NCI-H187 treated with DMSO at 0.1 percent for 48 hours (cell line): ENCODE data around the gene HOTAIR.

Source experiments
- DNase-seq: peaks from one replicate; lab custom pipeline; 2025; lab: John Stamatoyannopoulos, UW

Gene HOTAIR

DNA sequence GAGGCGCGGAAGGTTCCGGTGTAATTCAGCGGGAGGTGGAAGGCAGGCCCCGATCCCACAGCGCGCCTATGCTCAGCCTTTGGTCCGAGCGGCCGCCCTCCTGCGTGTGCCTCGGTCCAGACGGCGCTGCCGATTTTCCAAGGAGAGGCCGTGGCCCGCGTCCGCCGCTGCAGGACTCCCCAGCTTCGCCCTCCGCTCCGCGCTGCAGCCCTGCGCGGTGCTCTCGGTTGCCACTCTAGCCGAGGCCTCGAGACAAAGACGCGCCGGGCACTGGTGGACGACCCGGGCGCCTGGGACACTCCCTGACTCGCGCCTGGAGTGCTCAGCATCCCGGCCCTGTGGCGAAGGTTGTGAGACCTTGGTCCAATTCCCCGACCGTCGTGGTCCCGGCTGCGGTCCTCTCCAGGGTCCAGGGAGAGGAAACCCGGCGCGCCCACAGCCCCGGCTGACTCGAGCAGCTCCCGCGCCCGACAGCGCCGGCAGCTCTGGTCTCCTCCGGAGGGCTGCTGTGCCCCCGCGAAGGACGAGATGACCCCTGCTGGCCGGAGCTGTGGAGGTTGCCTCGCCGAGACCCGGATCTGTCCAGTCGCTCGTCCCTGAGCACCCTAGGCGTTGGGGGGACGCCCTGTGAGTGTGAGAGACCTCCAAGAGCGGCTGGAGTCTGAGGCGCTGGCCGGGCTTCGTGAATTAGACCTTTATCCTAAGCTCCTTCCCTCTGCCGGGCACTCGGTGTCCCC, 13.6 kb downstream of the HOTAIR start:
- DNase-seq, result no peak

DNA sequence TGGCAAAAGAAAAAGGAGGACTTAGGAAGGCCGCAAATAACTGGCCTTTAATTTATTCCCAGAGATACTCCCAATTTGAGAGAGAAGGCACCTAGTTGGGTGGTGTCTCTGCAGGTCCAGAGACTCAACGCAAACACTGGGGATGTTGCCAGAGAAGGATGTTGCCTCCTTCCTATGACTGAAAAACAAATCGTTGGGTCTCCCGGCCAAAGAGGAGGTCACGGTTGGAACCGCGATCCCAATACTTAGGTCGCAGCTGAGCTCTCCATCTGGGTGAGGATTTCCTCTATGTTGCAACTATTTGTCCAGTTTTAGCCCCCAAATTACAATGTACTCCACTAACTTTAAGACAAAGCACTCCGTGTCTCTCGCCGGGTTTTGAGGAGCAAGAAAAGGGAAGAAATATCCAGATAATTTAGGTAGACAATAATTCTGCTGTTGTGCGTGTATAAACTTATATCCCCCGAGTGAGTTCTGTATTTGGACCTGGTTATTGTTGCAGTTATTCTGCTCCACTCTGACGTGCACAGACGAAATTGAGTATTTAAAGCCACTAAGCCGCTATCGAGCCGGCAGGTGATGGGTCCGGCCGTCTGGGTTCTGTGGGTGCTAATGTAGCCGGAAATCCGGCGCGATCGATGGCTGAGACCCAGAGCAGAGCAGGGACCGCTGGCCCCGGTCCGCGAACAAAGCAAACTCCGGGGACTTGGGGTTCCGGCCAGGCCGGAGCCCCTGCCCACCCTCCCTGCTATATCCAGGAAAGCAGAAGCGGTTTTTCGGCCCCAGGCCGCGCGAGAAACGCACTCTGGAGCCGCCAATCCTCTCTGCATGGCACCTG, 14.3 kb downstream of the HOTAIR start:
- no peak for DNase-seq

- DNase-seq, result no peak
Measured at GRCh38 chr12:53959314-53959713, 15.4 kb downstream of the HOTAIR start.

- DNase-seq, result no peak
Measured at GRCh38 chr12:53958128-53958527, 16.6 kb downstream of the HOTAIR start.

GRCh38 chr12:53956914-53957536, 17.7 kb downstream of the HOTAIR start:
- no peak for DNase-seq

GRCh38 chr12:53956251-53956887, 18.4 kb downstream of the HOTAIR start:
- no peak for DNase-seq

DNA sequence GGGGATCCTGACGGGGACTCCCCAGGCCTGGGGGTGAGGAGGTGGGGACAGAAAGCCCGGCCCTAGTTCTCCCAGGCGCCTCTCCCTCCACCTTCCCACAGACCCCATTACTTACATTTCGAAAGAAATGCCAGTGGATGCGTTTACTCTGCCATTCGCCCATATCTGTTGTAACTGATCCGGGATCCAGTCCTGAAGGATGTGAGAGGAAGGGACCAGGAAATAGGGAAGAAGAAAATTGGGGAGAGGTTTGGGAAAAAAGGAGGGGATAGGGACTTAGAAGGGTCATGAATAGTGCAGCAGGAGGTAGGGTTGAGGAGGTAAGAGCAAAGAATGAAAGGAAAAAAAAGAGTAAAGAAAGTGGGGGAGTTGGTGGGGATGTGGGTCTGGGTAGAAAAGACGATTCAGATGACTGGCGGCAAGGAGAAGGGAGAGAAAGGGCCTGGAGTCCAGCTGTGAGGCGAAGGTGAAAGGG, 18.9 kb downstream of the HOTAIR start:
- no peak for DNase-seq

DNA sequence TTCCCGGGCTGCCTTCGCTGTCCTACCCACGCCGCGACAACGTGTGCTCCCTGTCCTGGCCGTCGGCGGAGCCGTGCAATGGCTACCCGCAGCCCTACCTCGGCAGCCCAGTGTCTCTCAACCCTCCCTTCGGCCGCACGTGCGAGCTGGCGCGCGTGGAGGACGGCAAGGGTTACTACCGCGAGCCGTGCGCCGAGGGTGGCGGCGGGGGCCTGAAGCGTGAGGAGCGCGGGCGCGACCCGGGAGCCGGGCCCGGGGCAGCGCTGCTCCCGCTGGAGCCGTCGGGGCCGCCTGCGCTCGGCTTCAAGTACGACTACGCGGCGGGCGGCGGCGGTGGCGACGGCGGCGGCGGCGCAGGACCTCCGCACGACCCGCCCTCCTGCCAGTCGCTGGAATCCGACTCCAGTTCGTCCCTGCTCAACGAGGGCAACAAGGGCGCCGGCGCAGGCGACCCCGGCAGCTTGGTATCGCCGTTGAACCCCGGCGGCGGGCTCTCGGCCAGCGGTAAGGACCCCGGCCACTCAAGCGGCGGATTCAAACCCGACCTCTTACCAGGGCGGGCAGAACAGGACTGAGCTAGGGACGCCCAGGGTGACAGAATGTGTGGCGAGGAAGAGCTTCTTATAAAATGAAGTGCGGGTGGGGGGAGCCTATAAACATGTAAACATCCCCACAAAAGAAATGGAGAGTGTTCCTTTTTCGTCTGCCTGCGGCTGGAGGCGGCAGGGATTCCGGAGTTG, 19.5 kb downstream of the HOTAIR start:
- DNase-seq, result no peak

DNA sequence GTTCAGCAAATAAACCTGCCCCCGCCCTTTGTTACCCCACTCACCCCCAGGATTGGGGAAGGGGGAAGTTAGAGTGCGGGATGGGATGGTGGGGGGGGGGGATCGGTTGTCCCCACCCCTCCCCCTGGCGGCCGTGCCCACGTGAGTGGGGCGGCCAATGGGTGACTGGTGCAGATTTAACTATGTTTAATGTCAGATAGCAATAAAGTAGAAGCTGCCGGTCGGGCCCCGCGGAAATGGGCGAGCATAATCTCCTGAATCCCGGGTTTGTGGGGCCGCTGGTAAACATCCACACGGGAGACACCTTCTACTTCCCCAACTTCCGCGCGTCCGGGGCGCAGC, 20.1 kb downstream of the HOTAIR start, which contains the start of gene HOXC12:
HOXC12 (plus strand) TSS at position 210 of the 342 bp plus-strand sequence; CDS start at position 237, 27 bp downstream.
- no peak for DNase-seq

DNA sequence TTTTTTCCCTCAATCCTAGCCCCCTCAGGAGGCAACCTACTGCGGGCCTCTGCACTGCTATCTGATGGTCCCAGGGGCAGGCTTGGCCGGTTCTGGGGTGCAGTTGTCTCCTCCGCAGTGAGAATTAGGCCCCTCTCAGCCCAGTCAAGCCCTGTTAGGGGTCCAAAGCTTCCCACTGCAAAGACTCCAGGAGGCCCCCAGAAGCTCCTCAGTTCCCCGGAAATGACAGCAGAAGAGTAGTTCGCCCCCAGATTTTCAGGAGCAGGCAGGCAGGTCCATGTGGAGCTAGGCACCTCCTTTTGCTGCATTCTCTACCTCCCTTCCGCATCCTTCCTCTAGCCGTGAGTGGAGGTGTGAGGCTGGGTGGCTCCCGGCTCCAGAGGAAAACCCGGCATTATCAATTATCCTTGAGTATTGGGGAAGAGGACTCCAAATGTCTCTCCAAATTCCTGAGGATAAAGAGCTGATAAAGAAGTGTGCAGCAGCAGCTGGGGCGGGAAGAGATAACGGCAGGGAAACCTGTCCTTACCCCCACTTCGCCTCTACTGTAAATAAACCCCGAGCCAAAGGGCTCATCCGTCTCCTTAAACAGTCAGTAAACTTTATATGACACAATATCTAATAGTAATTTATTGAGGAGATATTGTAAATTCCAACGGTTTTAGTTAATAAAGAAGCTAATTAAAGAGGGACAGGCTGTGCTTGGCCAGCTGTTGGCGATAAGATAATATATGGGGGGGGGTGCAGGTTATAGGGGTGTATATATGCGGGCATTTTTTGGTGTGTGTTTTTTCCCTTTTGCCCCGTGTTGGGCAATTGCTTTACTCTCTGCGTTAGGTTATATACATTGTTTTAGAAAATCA, 20.7 kb downstream of the HOTAIR start:
- no peak for DNase-seq

DNA sequence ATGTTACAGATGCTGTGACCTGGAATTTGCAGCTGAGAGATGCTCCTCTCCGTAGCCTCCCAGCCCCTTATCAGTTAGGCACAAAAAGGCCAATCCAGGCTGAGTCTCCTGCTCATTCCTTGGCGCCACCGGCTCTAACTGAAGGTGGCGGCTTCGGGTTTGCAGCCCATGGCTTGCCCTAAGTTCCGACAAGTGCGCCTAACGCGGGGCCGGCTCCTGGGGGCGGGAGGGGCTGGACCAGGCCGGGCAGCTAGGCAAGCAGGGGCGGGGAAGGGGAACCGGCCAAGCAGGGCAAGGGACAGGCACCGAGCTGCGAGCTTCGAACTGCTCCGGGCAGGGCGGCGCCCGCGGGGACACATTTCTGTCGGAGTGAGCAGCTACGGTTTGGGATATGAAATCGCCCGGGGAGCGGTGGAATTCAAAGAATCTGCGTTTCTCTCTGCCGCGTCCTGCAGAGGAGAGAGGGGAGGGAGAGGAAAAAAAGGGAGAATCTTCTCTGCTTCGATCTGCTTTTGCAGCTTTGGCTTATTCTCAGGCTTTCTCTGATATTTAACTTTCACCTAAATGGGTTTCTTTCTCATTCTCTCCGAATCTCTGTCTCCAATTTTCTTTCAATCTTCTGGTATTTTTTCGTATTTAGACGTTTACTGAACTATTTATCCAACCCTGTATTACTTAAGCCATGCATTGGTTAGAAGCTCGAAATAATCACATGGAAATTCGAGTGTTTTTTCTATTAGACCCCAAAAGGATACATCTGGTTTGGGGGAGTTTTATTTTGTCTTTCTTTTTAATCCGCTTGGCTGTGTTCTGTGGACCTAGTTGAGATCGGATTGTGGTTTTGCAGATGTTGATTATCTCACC, 21.7 kb downstream of the HOTAIR start:
- DNase-seq, result no peak

- DNase-seq, result no peak
Measured at GRCh38 chr12:53952335-53952694, 22.4 kb downstream of the HOTAIR start.

GRCh38 chr12:53951577-53952334, 23.0 kb downstream of the HOTAIR start:
- no peak for DNase-seq

DNA sequence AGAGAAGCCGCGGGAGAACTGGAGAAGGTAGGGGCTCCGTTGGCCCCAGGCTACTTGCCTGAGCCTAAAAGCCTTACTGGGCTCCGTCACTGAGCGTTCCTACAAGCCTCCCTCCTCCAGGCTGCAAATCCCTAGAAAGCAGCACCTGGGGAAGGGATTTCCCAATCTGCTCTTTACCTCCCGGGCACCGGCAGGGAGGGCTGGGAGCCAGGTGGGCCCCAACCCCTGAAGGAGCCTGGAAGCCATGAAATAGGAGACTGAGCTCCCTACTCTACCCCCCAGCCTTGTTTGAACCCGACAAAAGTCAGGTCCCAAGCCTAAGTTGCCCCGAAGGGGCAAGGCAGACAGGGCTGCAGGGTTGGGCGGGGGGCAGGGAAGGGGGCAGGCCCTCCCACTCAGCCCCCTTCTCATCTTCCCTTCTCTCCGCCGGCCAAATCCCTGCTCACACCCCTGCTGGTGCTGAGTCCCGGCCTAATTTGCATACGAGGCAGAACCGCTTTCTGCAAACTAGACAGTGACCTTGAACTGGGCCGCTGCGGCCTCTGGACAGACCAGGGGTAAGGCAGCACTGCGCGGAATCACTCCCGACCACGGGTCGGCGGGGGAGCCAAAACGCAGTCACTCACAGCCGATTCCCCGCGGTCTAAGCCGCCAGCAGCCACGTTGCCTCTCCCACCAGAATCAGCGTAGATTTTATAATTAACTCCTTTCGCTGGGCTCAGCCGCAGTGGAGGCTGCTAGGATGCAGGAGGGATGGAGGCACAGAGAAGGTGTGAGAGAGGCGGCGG, 23.8 kb downstream of the HOTAIR start:
- DNase-seq, result no peak

DNA sequence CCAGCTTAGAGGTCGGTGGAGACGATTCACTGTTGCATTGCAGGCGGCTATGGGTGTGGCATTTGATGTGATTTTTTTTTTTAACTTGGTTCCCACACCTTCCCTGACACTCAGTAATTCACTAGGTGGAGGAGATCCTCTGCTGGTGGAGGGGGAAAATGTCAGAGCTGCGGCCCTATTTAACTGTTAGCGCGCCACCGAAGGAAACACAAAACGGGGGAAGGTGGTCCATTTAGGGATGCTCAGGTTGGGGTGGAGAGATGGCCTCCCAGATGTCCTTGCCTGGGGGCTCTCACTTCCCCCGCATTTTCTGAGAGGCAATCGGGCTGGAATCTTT, 24.3 kb downstream of the HOTAIR start:
- no peak for DNase-seq

DNA sequence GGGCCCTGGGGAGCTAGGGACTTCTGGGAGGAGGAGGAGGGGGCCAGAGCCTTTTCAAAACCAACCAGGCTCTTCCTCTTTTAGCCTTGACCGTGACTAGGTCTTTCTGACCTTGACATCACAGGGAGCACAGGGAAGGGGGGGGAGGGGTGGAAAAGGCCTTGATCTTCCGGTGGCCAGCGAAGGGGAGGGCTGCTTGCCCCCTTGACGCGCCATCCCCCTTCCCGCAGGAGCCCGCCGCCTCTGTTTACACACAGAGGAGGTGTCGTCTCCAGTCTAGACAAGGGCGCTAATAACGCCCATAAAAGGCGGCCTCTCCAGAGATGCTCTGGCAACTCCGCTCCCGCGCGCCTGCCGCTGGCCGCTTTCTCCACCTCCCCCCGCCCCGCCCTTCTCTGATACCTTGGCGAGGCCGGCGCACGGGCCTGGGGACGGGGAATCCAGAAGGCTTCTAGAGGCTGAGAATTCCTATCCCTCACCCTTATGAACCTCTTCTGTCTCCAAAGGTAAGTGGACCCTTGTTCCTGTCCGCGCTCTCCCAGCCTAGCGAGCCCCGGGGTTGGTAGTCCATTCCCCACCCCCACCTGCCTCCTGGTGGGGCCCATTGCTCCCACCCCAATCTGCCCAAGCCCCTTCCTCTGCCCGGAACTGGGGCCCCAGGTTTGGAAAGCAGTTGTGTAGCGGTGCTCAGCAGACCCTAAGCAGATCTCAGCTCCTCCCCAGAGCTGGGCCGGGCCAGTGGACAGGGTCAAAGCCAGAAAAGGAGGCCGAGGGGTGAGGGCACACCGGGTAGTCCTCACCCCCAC, 24.9 kb downstream of the HOTAIR start:
- peak; percentile 23 for DNase-seq
